ENCODE measurements around the gene CEACAM6. TPM values are rescaled to one million over a fixed set of nuclear protein-coding genes. Genes with fewer than 3 reads are reported as not detected.

The CEACAM6 gene
- total and polyA plus RNA-seq, 2 of the 13 experiments (the other 11 are each of a cell fraction or from before 2014, with no cell fraction given): not detected

DNA sequence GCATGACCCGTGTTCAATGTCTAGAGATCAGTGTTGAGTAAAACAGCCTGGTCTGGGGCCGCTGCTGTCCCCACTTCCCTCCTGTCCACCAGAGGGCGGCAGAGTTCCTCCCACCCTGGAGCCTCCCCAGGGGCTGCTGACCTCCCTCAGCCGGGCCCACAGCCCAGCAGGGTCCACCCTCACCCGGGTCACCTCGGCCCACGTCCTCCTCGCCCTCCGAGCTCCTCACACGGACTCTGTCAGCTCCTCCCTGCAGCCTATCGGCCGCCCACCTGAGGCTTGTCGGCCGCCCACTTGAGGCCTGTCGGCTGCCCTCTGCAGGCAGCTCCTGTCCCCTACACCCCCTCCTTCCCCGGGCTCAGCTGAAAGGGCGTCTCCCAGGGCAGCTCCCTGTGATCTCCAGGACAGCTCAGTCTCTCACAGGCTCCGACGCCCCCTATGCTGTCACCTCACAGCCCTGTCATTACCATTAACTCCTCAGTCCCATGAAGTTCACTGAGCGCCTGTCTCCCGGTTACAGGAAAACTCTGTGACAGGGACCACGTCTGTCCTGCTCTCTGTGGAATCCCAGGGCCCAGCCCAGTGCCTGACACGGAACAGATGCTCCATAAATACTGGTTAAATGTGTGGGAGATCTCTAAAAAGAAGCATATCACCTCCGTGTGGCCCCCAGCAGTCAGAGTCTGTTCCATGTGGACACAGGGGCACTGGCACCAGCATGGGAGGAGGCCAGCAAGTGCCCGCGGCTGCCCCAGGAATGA, 48.4 kb upstream of the CEACAM6 start (continued):
- TF ChIP-seq ZNF501 (CRISPR knock-in tag; IDR thresholded peaks at IDR 0.05) (peak; percentile 69), GATAD2A (CRISPR knock-in tag; IDR thresholded peaks at IDR 0.05) (0 out of 2 replicates have a peak, but pooled peaks have one; percentile 15), NFKB2 (CRISPR knock-in tag; IDR thresholded peaks at IDR 0.05; ENCODE audit: borderline replicate concordance) (peak; percentile 73; the same call in 1 of the 2 replicates), CTCF (CRISPR knock-in tag; IDR thresholded peaks at IDR 0.05) (peak; percentile 85), LRRFIP1 (CRISPR knock-in tag; conservative IDR thresholded peaks at IDR 0.05) (no peak), HMG20B (CRISPR knock-in tag; conservative IDR thresholded peaks at IDR 0.05) (no peak), ZMYM4 (CRISPR knock-in tag; IDR thresholded peaks at IDR 0.05) (0 out of 2 replicates have a peak, but pooled peaks have one; percentile 56)
- TF ChIP-seq, protein P1, sequence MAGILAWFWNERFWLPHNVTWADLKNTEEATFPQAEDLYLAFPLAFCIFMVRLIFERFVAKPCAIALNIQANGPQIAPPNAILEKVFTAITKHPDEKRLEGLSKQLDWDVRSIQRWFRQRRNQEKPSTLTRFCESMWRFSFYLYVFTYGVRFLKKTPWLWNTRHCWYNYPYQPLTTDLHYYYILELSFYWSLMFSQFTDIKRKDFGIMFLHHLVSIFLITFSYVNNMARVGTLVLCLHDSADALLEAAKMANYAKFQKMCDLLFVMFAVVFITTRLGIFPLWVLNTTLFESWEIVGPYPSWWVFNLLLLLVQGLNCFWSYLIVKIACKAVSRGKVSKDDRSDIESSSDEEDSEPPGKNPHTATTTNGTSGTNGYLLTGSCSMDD (CRISPR knock-in tag; IDR thresholded peaks at IDR 0.05): no peak
- TF ChIP-seq, protein P2, sequence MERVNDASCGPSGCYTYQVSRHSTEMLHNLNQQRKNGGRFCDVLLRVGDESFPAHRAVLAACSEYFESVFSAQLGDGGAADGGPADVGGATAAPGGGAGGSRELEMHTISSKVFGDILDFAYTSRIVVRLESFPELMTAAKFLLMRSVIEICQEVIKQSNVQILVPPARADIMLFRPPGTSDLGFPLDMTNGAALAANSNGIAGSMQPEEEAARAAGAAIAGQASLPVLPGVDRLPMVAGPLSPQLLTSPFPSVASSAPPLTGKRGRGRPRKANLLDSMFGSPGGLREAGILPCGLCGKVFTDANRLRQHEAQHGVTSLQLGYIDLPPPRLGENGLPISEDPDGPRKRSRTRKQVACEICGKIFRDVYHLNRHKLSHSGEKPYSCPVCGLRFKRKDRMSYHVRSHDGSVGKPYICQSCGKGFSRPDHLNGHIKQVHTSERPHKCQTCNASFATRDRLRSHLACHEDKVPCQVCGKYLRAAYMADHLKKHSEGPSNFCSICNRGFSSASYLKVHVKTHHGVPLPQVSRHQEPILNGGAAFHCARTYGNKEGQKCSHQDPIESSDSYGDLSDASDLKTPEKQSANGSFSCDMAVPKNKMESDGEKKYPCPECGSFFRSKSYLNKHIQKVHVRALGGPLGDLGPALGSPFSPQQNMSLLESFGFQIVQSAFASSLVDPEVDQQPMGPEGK (CRISPR knock-in tag; IDR thresholded peaks at IDR 0.05): 0 out of 2 replicates have a peak, but pooled peaks have one; percentile 8
- TF ChIP-seq, protein P3, sequence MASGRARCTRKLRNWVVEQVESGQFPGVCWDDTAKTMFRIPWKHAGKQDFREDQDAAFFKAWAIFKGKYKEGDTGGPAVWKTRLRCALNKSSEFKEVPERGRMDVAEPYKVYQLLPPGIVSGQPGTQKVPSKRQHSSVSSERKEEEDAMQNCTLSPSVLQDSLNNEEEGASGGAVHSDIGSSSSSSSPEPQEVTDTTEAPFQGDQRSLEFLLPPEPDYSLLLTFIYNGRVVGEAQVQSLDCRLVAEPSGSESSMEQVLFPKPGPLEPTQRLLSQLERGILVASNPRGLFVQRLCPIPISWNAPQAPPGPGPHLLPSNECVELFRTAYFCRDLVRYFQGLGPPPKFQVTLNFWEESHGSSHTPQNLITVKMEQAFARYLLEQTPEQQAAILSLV (CRISPR knock-in tag; IDR thresholded peaks at IDR 0.05; ENCODE audit: borderline replicate concordance): 0 out of 2 replicates have a peak, but pooled peaks have one; percentile 35
- TF ChIP-seq, protein P4, sequence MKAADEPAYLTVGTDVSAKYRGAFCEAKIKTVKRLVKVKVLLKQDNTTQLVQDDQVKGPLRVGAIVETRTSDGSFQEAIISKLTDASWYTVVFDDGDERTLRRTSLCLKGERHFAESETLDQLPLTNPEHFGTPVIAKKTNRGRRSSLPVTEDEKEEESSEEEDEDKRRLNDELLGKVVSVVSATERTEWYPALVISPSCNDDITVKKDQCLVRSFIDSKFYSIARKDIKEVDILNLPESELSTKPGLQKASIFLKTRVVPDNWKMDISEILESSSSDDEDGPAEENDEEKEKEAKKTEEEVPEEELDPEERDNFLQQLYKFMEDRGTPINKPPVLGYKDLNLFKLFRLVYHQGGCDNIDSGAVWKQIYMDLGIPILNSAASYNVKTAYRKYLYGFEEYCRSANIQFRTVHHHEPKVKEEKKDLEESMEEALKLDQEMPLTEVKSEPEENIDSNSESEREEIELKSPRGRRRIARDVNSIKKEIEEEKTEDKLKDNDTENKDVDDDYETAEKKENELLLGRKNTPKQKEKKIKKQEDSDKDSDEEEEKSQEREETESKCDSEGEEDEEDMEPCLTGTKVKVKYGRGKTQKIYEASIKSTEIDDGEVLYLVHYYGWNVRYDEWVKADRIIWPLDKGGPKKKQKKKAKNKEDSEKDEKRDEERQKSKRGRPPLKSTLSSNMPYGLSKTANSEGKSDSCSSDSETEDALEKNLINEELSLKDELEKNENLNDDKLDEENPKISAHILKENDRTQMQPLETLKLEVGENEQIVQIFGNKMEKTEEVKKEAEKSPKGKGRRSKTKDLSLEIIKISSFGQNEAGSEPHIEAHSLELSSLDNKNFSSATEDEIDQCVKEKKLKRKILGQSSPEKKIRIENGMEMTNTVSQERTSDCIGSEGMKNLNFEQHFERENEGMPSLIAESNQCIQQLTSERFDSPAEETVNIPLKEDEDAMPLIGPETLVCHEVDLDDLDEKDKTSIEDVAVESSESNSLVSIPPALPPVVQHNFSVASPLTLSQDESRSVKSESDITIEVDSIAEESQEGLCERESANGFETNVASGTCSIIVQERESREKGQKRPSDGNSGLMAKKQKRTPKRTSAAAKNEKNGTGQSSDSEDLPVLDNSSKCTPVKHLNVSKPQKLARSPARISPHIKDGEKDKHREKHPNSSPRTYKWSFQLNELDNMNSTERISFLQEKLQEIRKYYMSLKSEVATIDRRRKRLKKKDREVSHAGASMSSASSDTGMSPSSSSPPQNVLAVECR (CRISPR knock-in tag; IDR thresholded peaks at IDR 0.05; ENCODE audit: borderline replicate concordance): no peak
